ENCODE data around the gene TMPO. TPM values are rescaled to one million over a fixed set of nuclear protein-coding genes. Genes with fewer than 3 reads are reported as not detected.
A peak's percentile ranks its signal among the peaks of the same experiment; 100 is the strongest.
"Not testable (repeated sequence)": the region's sequence is repeated elsewhere in the genome, so short reads cannot be mapped to it uniquely, and the experiment has no call there.

The TMPO gene
- polyA plus RNA-seq, 12 donors, result 63.1 to 522 (median 94.5) TPM

- DNase-seq, result peak; percentile 97
These were observed 11.6 kb upstream of the TMPO start for GRCh38 chr12:98503592-98504367.

GRCh38 chr12:98504368-98504617 is 11.1 kb upstream of the TMPO start:
- DNase-seq, result no peak

- DNase-seq, result no peak
These were observed 6.3 kb upstream of the TMPO start for GRCh38 chr12:98509063-98509462.

- not testable (repeated sequence) for DNase-seq
These were observed 3.6 kb upstream of the TMPO start for GRCh38 chr12:98511806-98512205.

GRCh38 chr12:98513379-98514322 is 1.7 kb upstream of the TMPO start:
- DNase-seq, result no peak

GRCh38 chr12:98514982-98515286 is 456 bp upstream of the TMPO start:
- no peak for DNase-seq

GRCh38 chr12:98516111-98516873 is 902 bp downstream of the TMPO start:
- peak; percentile 88 for DNase-seq

- DNase-seq, result no peak
These were observed 4.0 kb downstream of the TMPO start for GRCh38 chr12:98519257-98519907.

GRCh38 chr12:98530068-98530467 is 14.7 kb downstream of the TMPO start:
- no peak for DNase-seq

- DNase-seq, result no peak
These were observed 17.4 kb downstream of the TMPO start for GRCh38 chr12:98532687-98533304.

GRCh38 chr12:98533723-98534251 is 18.4 kb downstream of the TMPO start:
- DNase-seq, result no peak

- DNase-seq, result no peak
These were observed 22.6 kb downstream of the TMPO start for GRCh38 chr12:98538031-98538430.

GRCh38 chr12:98543701-98544100 is 28.3 kb downstream of the TMPO start:
- DNase-seq, result no peak

GRCh38 chr12:98544751-98545150 is 29.4 kb downstream of the TMPO start:
- no peak for DNase-seq

GRCh38 chr12:98549371-98550110 is 34.2 kb downstream of the TMPO start:
- no peak for DNase-seq

GRCh38 chr12:98551787-98552186 is 36.4 kb downstream of the TMPO start:
- DNase-seq, result no peak

GRCh38 chr12:98558097-98558496 is 42.7 kb downstream of the TMPO start:
- not testable (repeated sequence) for DNase-seq

GRCh38 chr12:98559666-98560065 is 44.3 kb downstream of the TMPO start:
- DNase-seq, result no peak

GRCh38 chr12:98561846-98562245 is 46.5 kb downstream of the TMPO start:
- no peak for DNase-seq

GRCh38 chr12:98572010-98572409 is 56.6 kb downstream of the TMPO start:
- no peak for DNase-seq

- no peak for DNase-seq
These were observed 58.7 kb downstream of the TMPO start for GRCh38 chr12:98574110-98574509.
